Measurements from ENCODE around the gene BPIFA1.

GRCh38 chr20:33235696-33236095 is at the start of gene BPIFA1:
- TF ChIP-seq CTCF (IDR thresholded peaks at IDR 0.05) = no peak
- TF ChIP-seq EP300 (IDR thresholded peaks at IDR 0.05) = no peak

Data from ovary (tissue), 3 donors.